HG03342 (cell line): Measurements from ENCODE around the gene PRKAB2.
"Not testable (repeated sequence)": the region's sequence is repeated elsewhere in the genome, so short reads cannot be mapped to it uniquely, and the experiment has no call there.

Source experiments
- ATAC-seq: cut with Tn5 transposase; IDR thresholded peaks from one replicate; pipeline ENCODE4 v1.9.1; 2021; ENCODE audit warnings: mild to moderate bottlenecking, moderate library complexity; ENCODE audit not compliant: unreplicated experiment

Gene PRKAB2

GRCh38 chr1:147177611-147178380 is 5.5 kb upstream of the PRKAB2 start:
- ATAC-seq = no peak

- no peak for ATAC-seq
These were observed 687 bp downstream of the PRKAB2 start for GRCh38 chr1:147171399-147172167.

GRCh38 chr1:147169840-147170674 is 2.2 kb downstream of the PRKAB2 start:
- no peak for ATAC-seq

- ATAC-seq = no peak
These were observed 3.1 kb downstream of the PRKAB2 start for GRCh38 chr1:147169171-147169570.

GRCh38 chr1:147168626-147169058 is 3.6 kb downstream of the PRKAB2 start:
- ATAC-seq = no peak

GRCh38 chr1:147167365-147167764 is 4.9 kb downstream of the PRKAB2 start:
- no peak for ATAC-seq

GRCh38 chr1:147163019-147163418 is 9.3 kb downstream of the PRKAB2 start:
- no peak for ATAC-seq

GRCh38 chr1:147162093-147162492 is 10.2 kb downstream of the PRKAB2 start:
- no peak for ATAC-seq

- not testable (repeated sequence) for ATAC-seq
These were observed 15.2 kb downstream of the PRKAB2 start for GRCh38 chr1:147157116-147157515.

- no peak for ATAC-seq
These were observed 15.6 kb downstream of the PRKAB2 start for GRCh38 chr1:147156642-147157041.

GRCh38 chr1:147152772-147153171 is 19.5 kb downstream of the PRKAB2 start:
- ATAC-seq = no peak

- ATAC-seq = no peak
These were observed 21.0 kb downstream of the PRKAB2 start for GRCh38 chr1:147151244-147151643.

- ATAC-seq = no peak
These were observed 29.4 kb downstream of the PRKAB2 start for GRCh38 chr1:147142886-147143285.

GRCh38 chr1:147130721-147131120 is 41.5 kb downstream of the PRKAB2 start:
- not testable (repeated sequence) for ATAC-seq

- no peak for ATAC-seq
These were observed 43.0 kb downstream of the PRKAB2 start for GRCh38 chr1:147129116-147129873.

- no peak for ATAC-seq
These were observed 48.0 kb downstream of the PRKAB2 start for GRCh38 chr1:147124266-147124665.

- ATAC-seq = no peak
These were observed 55.2 kb downstream of the PRKAB2 start for GRCh38 chr1:147117109-147117508.

GRCh38 chr1:147115496-147115895 is 56.8 kb downstream of the PRKAB2 start:
- no peak for ATAC-seq

- not testable (repeated sequence) for ATAC-seq
These were observed 57.2 kb downstream of the PRKAB2 start for GRCh38 chr1:147115079-147115478.

GRCh38 chr1:147114353-147114752 is 57.9 kb downstream of the PRKAB2 start:
- ATAC-seq = not testable (repeated sequence)
